A673 (cell line): ENCODE data around the gene CKAP4. TPM values are rescaled to one million over a fixed set of nuclear protein-coding genes. Genes with fewer than 3 reads are reported as not detected.

Experiments
- BruUV-seq: library from RNA; stranded (reverse); fragments of 400-500 nt; replicated peaks from 2 replicates; lab custom pipeline; 2021; lab: Mats Ljungman, UMichigan
- CTCF ChIA-PET: fragments of 300-600 bp; sonication (Branson Sonifier 250); formaldehyde crosslinking; loops from one replicate; lab custom pipeline; 2022; ENCODE audit warnings: antibody characterized with exemption; lab: Charles Lee
- POLR2A ChIA-PET: fragments of 300-600 bp; sonication (Branson Sonifier 250); formaldehyde crosslinking; loops from one replicate; lab custom pipeline; 2022; ENCODE audit warnings: antibody characterized with exemption; ENCODE audit not compliant: low non-redundant PET; lab: Charles Lee
- DNase-seq: peaks from one replicate; pipeline ENCODE4 v3.0.0-alpha.2; 2015; ENCODE audit warnings: low spot score
- H3K27ac ChIP-seq: fragments of 200-600 bp; sonication (generic); 2 replicates; pipeline ENCODE4 v1.5.1; 2016; ENCODE audit warnings: mixed run types, low read depth, mild to moderate bottlenecking, mixed read lengths, antibody characterized with exemption, low read length; ENCODE audit not compliant: poor library complexity, severe bottlenecking
- H3K27me3 ChIP-seq: fragments of 200-600 bp; sonication (generic); replicated peaks from 2 replicates; pipeline ENCODE4 v1.6.1; 2017; ENCODE audit warnings: mixed run types, low read depth, mild to moderate bottlenecking, mixed read lengths, antibody characterized with exemption, low read length; ENCODE audit not compliant: insufficient read depth, poor library complexity
- H3K36me3 ChIP-seq: fragments of 200-600 bp; sonication (generic); 2 replicates; pipeline ENCODE4 v1.6.1; 2016; ENCODE audit warnings: mixed run types, mild to moderate bottlenecking, mixed read lengths, antibody characterized with exemption, low read length; ENCODE audit not compliant: insufficient read depth, poor library complexity, severe bottlenecking
- H3K4me1 ChIP-seq: fragments of 200-600 bp; sonication (generic); 2 replicates; pipeline ENCODE4 v1.6.1; 2017; ENCODE audit warnings: mixed run types, mild to moderate bottlenecking, mixed read lengths, antibody characterized with exemption, low read length; ENCODE audit not compliant: insufficient read depth, poor library complexity, severe bottlenecking
- H3K4me3 ChIP-seq: fragments of 200-600 bp; sonication (generic); 2 replicates; pipeline ENCODE4 v1.5.1; 2016; ENCODE audit warnings: low read depth, mixed run types, mild to moderate bottlenecking, mixed read lengths, low read length; ENCODE audit not compliant: poor library complexity, severe bottlenecking
- H3K9me3 ChIP-seq: fragments of 200-600 bp; sonication (generic); 2 replicates; pipeline ENCODE4 v1.6.1; 2016; ENCODE audit warnings: mixed run types, low read depth, mild to moderate bottlenecking, mixed read lengths, antibody characterized with exemption, low read length; ENCODE audit not compliant: poor library complexity, severe bottlenecking
- EZH2 ChIP-seq: fragments of 200-600 bp; sonication (generic); IDR thresholded peaks from 2 replicates; pipeline ENCODE4 v1.6.1; 2017; ENCODE audit warnings: borderline replicate concordance, low read depth, mild to moderate bottlenecking, mixed read lengths, antibody characterized with exemption, low read length; ENCODE audit not compliant: poor library complexity, severe bottlenecking
- intact Hi-C: fragments of 100-400 bp; cut with micrococcal nuclease; formaldehyde crosslinking; loops from one replicate; pipeline ENCODE4 v1.10.0; 2022; ENCODE audit not compliant: unreplicated experiment
- total RNA-seq: library from RNA; stranded (reverse); gene quantifications from 2 replicates; pipeline ENCODE4 v1.2.3, GENCODE V29; 2021
- TF ChIP-seq, protein P1 (sequence below): fragments of 300-800, 200-600 bp; sonication (generic); conservative IDR thresholded peaks from 2 replicates; pipeline ENCODE4 v1.5.1; 2017; ENCODE audit warnings: low read depth, mild to moderate bottlenecking, antibody characterized with exemption, low read length, moderate library complexity, mixed read lengths

The CKAP4 gene
- total RNA-seq, 1 experiment from 2014 or later: 81.8 TPM

DNA sequence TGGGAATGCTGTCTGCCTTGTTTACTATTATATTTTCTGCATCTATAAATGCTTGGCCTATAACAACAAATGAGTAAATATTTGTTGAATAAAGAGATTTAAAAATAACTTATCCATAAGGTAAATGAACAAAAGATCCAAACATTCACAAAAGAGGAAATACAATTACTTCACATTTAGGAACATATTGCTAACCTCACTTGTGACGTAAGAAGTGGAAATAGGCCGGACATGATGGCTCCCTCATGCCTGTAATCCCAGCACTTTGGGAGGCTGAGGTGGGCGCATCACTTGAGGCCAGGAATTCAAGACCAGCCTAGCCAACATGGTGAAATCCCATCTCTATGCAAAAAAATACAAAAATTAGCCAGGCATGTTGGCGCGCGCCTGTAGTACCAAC lies 25.7 kb upstream of the CKAP4 start:
- BruUV-seq: no TSS peak
- POLR2A ChIA-PET: interaction anchor here (0.7 kb wide), 1 partner anchor 322 kb away, joined by 3 read pairs; no protein-coding TSS in a partner anchor
- TF ChIP-seq, protein P1, sequence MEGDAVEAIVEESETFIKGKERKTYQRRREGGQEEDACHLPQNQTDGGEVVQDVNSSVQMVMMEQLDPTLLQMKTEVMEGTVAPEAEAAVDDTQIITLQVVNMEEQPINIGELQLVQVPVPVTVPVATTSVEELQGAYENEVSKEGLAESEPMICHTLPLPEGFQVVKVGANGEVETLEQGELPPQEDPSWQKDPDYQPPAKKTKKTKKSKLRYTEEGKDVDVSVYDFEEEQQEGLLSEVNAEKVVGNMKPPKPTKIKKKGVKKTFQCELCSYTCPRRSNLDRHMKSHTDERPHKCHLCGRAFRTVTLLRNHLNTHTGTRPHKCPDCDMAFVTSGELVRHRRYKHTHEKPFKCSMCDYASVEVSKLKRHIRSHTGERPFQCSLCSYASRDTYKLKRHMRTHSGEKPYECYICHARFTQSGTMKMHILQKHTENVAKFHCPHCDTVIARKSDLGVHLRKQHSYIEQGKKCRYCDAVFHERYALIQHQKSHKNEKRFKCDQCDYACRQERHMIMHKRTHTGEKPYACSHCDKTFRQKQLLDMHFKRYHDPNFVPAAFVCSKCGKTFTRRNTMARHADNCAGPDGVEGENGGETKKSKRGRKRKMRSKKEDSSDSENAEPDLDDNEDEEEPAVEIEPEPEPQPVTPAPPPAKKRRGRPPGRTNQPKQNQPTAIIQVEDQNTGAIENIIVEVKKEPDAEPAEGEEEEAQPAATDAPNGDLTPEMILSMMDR: no peak
- TF ChIP-seq EZH2: no peak
- no peak for DNase-seq
- intact Hi-C loops: no loop called here
- H3K4me1 ChIP-seq: no peaks in the 10 kb centered on the region
- CTCF ChIA-PET: interaction anchor here (0.6 kb wide), 1 partner anchor 9 kb away, joined by 3 read pairs; no protein-coding TSS in a partner anchor
- H3K4me3 ChIP-seq: no peak overlapping the region
- H3K27ac ChIP-seq: no peak overlapping the region
- H3K27me3 ChIP-seq: no peaks in the 10 kb centered on the region
- H3K36me3 ChIP-seq: no peaks in the 10 kb centered on the region
- H3K9me3 ChIP-seq: no peaks in the 10 kb centered on the region

DNA sequence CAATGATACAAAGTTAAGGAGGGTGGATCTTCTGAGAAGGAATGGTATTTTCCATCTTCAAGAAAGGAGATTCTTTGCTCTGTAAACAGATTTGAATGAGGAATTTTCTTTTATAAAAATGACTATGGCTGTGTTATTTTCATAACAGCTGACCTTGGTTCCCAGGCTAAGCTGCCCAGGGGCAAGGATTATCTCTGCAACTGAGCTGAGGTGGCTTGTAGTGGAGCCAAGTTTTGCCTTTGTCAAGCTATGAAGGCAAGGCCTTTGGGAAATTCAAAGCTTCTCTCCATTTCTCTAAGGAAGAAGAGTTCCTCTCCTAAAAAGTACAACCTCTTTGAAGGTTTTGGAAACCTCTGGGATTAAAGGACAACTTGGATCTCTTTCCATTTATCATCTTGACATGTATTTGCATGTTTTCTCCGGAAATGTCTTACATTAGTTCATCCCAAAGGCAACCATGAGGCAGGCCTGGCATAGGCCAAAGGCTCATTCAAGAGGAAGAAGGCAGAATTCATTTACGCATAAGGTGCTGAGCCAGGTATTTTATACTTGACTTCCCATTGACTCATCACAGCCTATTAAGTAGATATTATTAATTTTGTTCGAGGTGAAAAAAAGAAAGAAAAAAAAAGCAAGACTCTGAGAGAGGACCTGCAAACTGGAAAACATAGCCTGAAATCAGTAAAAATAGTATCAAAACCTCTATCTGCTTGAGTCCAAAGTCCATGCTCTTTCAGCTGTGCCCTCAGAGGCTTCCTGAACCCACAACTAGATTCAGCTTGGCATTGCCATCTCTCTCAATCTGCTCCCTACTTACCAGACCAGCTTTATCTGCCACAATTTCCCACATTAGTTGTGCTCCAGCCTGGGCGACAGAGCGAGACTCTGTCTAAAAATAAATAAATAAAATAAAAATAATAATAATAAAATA lies 24.0 kb upstream of the CKAP4 start:
- TF ChIP-seq, protein P1: no peak
- no peak for TF ChIP-seq EZH2
- Histone ChIP-seq H3K27ac (no peak overlapping the region), H3K9me3 (no peaks in the 10 kb centered on the region), H3K4me3 (no peak overlapping the region), H3K36me3 (no peaks in the 10 kb centered on the region), H3K27me3 (no peaks in the 10 kb centered on the region), H3K4me1 (no peaks in the 10 kb centered on the region)
- intact Hi-C loops: no loop called here
- ChIA-PET POLR2A (no interaction called here), CTCF (no interaction called here)
- no TSS peak for BruUV-seq
- no peak for DNase-seq

DNA sequence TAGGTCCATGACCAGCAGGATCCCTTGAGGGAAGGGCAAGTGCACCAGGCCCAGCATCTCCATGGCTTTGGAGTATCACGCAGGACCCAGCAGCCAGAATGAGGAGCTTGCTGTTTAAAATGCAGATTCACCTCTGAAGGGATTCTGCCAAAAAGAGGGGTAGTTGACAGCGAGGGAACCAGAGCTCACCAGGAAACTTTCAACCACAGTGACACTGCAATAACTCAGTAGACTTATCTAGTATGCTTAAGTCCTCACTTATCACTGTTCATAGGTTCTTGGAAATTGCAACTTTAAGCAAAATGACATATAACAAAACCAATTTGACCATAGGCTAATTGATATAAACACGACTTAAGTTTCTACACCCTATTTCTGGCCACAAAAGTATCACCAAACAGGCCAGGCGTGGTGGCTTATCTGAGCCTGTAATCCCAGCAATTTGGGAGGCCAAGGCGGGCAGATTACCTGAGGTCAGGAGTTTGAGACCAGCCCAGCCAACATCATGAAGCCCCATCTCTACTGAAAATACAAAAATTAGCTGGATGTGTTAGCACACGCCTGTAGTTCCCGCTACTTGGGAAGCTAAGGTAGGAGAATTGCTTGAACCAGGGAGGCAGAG lies 21.4 kb upstream of the CKAP4 start:
- Histone ChIP-seq H3K36me3 (no peaks in the 10 kb centered on the region), H3K9me3 (no peaks in the 10 kb centered on the region), H3K4me1 (no peaks in the 10 kb centered on the region), H3K4me3 (no peak overlapping the region), H3K27me3 (no peaks in the 10 kb centered on the region), H3K27ac (no peak overlapping the region)
- ChIA-PET POLR2A (no interaction called here), CTCF (no interaction called here)
- DNase-seq: no peak
- TF ChIP-seq, protein P1: no peak
- no peak for TF ChIP-seq EZH2
- no TSS peak for BruUV-seq
- intact Hi-C loops: no loop called here
